ENCODE results near the gene KCNIP2.

KCNIP2 gene

GRCh38 chr10:101785801-101786200, 57.8 kb downstream of the KCNIP2 start:
- Mint-ChIP-seq H3K4me3 (no peak overlapping the region), H3K36me3 (ENCODE audit: low read depth) (peaks cover 68% of the 10 kb centered on the region), H3K9me3 (no peaks in the 10 kb centered on the region), H3K27ac (no peak overlapping the region), H3K4me1 (ENCODE audit: low read depth) (peaks cover 48% of the 10 kb centered on the region), H3K27me3 (no peaks in the 10 kb centered on the region)

GRCh38 chr10:101784558-101784957, 59.0 kb downstream of the KCNIP2 start:
- H3K9me3 Mint-ChIP-seq: no peaks in the 10 kb centered on the region
- H3K36me3 Mint-ChIP-seq (ENCODE audit: low read depth): peaks cover 64% of the 10 kb centered on the region
- peaks cover 56% of the 10 kb centered on the region for H3K4me1 Mint-ChIP-seq (ENCODE audit: low read depth)
- no peaks in the 10 kb centered on the region for H3K27me3 Mint-ChIP-seq
- H3K4me3 Mint-ChIP-seq: peak overlapping the region; percentile 100
- H3K27ac Mint-ChIP-seq: peak overlapping the region; percentile 99

DNA sequence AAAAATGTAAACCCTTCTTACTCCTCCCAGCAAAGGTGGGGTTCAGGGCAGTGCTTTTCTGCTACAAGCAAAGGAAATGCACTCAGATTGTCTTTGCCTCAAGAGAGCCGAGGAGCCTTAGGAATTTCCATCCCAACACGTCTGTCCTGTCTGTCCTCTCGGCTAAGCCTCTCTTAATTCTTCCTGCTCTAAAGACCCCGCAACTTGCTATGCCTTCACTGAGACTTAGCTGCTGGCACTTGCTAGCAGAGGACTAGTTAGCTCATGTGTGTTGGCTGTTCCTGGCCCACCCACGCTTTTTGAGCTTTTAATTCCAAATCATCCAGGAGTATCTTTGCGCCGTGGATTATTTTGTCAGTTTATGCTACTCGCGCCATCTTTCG, 59.9 kb downstream of the KCNIP2 start:
- H3K4me1 Mint-ChIP-seq (ENCODE audit: low read depth): peaks cover 62% of the 10 kb centered on the region
- peaks cover 5% of the 10 kb centered on the region for H3K27me3 Mint-ChIP-seq
- no peaks in the 10 kb centered on the region for H3K9me3 Mint-ChIP-seq
- H3K27ac Mint-ChIP-seq: peak overlapping the region; percentile 99
- peak overlapping the region; percentile 100 for H3K4me3 Mint-ChIP-seq
- H3K36me3 Mint-ChIP-seq (ENCODE audit: low read depth): peaks cover 63% of the 10 kb centered on the region

DNA sequence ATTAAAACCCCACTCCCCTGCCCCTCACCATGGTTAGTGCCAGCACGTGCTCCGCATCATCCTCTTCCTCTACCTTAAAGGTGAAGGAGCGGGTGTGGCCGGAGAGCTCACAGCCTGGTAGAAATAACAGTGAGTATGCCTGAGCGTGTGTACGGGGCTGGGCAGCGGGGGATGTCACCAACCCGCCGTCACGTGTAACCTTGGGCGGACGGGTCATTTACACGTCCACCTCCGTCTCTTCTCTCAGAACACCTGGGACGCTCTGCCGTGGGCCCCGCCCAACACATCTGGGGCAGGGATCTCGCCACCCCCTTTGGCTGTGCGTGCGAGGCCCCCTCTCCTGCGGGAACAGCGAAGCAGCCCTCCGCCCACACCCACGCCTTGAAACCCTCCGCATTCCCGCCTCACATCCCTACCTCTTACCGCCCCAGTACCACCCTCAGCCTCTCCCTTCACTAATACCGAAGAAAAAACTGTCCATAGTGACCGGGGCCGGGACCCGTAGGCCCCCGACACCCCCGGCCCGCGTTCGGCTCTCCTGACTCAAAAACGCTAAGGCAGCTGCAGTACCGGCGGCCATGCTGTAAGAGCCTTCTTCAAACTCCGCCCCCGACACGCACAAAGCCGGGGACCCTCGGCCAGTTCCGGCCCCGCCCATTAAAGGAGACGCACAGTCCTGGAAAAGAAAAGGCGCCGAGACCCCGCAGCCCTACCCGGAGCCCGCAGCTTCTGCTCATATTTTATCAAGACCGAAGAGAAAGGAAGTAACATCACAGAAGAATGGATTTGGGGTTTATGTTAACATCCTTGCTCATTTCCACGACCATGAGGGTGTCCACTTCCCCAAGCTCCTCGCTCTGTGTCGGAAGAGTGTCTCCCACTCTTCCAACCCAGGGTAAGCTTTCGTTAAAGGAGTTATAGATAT, 60.5 kb downstream of the KCNIP2 start, which contains the start of gene NPM3:
Gene NPM3 (minus strand): TSS at position 636 of the 925 bp plus-strand sequence. CDS start 56 bp downstream, at position 580.
- H3K4me1 Mint-ChIP-seq (ENCODE audit: low read depth): peaks cover 63% of the 10 kb centered on the region
- peak within 1 kb of the TSS; percentile 99 for H3K27ac Mint-ChIP-seq
- H3K4me3 Mint-ChIP-seq: peak within 1 kb of the TSS; percentile 100
- no peaks in the 10 kb centered on the region for H3K9me3 Mint-ChIP-seq
- peaks cover 7% of the 10 kb centered on the region for H3K27me3 Mint-ChIP-seq
- peaks cover 65% of the 10 kb centered on the region for H3K36me3 Mint-ChIP-seq (ENCODE audit: low read depth)

DNA sequence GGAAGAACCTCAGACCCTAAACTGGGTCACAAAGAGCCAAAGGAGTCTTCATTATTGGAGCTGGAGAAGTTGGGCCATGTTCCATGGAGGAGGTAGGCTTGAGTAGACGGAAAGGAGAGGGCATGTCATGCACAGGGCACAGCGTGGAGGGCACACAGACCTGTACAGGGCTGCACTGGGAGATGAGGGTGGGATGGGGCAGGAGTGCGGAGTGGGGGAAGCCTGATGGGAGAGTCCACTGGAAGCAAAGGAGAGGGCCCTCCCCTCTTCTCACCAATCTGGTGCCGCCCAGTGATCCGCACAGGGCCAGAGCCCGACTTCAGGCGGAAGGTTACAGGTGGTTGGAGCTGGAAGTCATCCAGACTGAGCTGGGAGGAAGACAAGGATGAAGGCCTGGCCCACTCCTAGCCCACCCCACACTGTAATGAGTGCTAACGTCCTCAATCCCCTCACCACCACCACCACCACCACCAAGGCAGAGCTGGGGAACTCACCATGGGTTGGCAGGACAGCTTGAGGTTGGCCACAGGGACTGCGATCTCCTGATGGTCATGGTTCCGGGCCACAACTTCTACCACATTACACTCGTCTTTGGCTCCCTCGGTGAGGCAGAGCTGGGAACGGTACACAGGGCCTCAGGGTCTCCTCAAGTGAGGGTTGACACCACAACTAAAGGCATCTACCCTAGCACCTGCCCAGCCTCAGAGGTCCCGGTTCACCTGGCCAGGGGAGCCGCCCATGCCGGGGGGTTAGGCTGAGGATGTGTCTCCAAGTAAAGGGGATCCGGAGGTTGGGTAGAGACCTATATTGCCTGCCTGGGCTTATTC, 61.4 kb downstream of the KCNIP2 start:
- Mint-ChIP-seq H3K4me3 (peak overlapping the region; percentile 100), H3K9me3 (no peaks in the 10 kb centered on the region), H3K36me3 (ENCODE audit: low read depth) (peaks cover 67% of the 10 kb centered on the region), H3K4me1 (ENCODE audit: low read depth) (peaks cover 63% of the 10 kb centered on the region), H3K27ac (peak overlapping the region; percentile 99), H3K27me3 (peaks cover 16% of the 10 kb centered on the region)

DNA sequence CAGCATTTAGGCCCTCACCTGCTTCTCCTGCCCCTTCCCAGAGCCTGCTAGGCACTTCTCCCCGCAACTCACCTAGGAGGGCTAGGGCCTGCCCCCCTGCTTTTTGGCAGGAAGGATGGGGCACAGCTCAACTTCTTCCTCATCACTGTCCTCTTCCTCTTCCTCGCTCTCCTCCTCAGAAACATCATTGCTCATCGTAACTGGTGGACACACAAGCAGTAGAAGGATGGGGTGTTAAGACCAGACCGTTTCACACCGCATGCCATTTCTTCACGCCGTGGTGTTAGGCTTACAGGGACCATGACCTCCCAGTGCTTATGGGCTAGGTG, 62.0 kb downstream of the KCNIP2 start:
- H3K4me3 Mint-ChIP-seq: peak overlapping the region; percentile 100
- no peaks in the 10 kb centered on the region for H3K9me3 Mint-ChIP-seq
- peaks cover 64% of the 10 kb centered on the region for H3K36me3 Mint-ChIP-seq (ENCODE audit: low read depth)
- H3K27ac Mint-ChIP-seq: peak overlapping the region; percentile 99
- H3K4me1 Mint-ChIP-seq (ENCODE audit: low read depth): peaks cover 63% of the 10 kb centered on the region
- peaks cover 20% of the 10 kb centered on the region for H3K27me3 Mint-ChIP-seq

- H3K27me3 Mint-ChIP-seq: peaks cover 21% of the 10 kb centered on the region
- peaks cover 60% of the 10 kb centered on the region for H3K4me1 Mint-ChIP-seq (ENCODE audit: low read depth)
- peaks cover 60% of the 10 kb centered on the region for H3K36me3 Mint-ChIP-seq (ENCODE audit: low read depth)
- H3K27ac Mint-ChIP-seq: peak overlapping the region; percentile 99
- H3K4me3 Mint-ChIP-seq: peak overlapping the region; percentile 100
- H3K9me3 Mint-ChIP-seq: no peaks in the 10 kb centered on the region
Measured at GRCh38 chr10:101780818-101781654, 62.6 kb downstream of the KCNIP2 start.

DNA sequence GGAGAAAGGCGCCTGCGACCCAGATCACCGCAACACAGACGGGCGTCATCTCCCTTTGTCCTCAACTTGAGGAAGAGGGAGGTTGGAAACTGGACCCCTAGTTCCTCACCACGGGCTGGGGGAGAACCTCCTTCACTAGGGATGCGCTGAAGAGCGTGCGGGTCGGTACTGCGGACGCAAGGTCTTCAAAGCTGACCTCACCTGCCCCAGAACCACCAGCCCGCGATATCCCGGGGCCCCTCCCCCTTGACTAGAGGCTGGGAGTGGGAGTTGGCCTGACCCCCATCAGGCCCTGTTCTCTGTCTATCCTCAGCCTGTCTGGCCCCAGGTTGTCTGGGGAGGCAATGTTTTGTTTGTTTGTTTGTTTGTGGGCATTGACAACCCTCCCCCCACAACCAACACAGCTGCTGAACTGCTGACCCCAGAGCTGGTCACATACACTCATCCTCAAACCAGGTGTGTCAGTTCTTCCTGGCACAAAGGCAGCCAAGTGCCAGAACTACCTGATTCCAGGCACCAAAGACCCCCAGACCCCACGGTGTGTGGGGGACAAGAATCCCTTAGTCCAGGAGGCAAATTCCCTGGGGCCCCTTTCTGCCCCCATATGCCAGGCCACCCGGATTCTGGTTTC, 63.3 kb downstream of the KCNIP2 start:
- peaks cover 59% of the 10 kb centered on the region for H3K4me1 Mint-ChIP-seq (ENCODE audit: low read depth)
- peaks cover 53% of the 10 kb centered on the region for H3K36me3 Mint-ChIP-seq (ENCODE audit: low read depth)
- H3K27me3 Mint-ChIP-seq: peaks cover 21% of the 10 kb centered on the region
- H3K9me3 Mint-ChIP-seq: no peaks in the 10 kb centered on the region
- H3K4me3 Mint-ChIP-seq: peak overlapping the region; percentile 79
- H3K27ac Mint-ChIP-seq: no peak overlapping the region

- Mint-ChIP-seq H3K9me3 (no peaks in the 10 kb centered on the region), H3K27ac (no peak overlapping the region), H3K36me3 (ENCODE audit: low read depth) (peaks cover 47% of the 10 kb centered on the region), H3K4me1 (ENCODE audit: low read depth) (peaks cover 54% of the 10 kb centered on the region), H3K27me3 (peaks cover 24% of the 10 kb centered on the region), H3K4me3 (peak overlapping the region; percentile 79)
Measured at GRCh38 chr10:101779544-101780186, 63.9 kb downstream of the KCNIP2 start.

DNA sequence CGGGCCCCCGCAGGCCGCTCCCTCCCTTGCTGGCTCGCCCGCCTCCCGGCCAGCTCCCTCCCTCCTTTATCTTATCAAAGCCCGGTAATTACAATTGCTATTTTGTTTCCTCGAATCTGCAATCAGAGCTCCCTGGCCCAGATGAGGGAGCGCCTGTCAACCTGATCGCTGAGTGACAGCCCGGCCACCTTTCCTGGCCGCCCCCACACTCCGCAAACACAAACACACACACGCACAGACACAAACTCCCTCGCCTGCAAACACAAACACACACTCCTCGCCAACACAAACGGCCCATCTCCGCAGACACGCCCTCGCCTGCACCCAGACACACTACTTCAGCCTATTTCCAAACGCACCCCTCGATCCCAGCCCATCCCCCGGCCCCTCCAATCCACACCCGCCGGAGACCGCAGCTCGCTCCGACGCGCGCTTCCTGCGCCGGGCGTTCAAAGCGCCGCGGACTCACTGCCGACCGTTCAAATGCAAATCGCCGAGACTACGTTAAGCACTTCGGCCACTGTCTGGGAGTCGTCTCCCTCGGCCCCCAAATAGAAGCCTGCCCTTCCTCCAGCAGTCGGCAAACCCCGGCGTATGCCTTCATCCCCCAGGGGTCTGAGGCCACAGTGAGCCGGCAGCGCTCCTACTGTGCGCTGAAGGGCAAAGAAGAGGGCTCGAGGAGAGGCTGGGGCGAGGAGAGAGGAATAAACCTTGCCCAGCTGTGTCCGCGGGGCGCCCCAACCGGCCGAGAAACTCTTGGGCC, 64.6 kb downstream of the KCNIP2 start:
- peaks cover 51% of the 10 kb centered on the region for H3K4me1 Mint-ChIP-seq (ENCODE audit: low read depth)
- H3K27me3 Mint-ChIP-seq: peaks cover 31% of the 10 kb centered on the region
- H3K36me3 Mint-ChIP-seq (ENCODE audit: low read depth): peaks cover 40% of the 10 kb centered on the region
- H3K4me3 Mint-ChIP-seq: peak overlapping the region; percentile 79
- no peak overlapping the region for H3K27ac Mint-ChIP-seq
- no peaks in the 10 kb centered on the region for H3K9me3 Mint-ChIP-seq

GRCh38 chr10:101778151-101778780, 65.3 kb downstream of the KCNIP2 start:
- no peaks in the 10 kb centered on the region for H3K9me3 Mint-ChIP-seq
- peaks cover 46% of the 10 kb centered on the region for H3K4me1 Mint-ChIP-seq (ENCODE audit: low read depth)
- peaks cover 38% of the 10 kb centered on the region for H3K27me3 Mint-ChIP-seq
- H3K36me3 Mint-ChIP-seq (ENCODE audit: low read depth): peaks cover 33% of the 10 kb centered on the region
- H3K4me3 Mint-ChIP-seq: peak overlapping the region; percentile 79
- H3K27ac Mint-ChIP-seq: no peak overlapping the region

GRCh38 chr10:101777619-101778145, 65.9 kb downstream of the KCNIP2 start:
- Mint-ChIP-seq H3K27ac (no peak overlapping the region), H3K36me3 (ENCODE audit: low read depth) (peaks cover 27% of the 10 kb centered on the region), H3K9me3 (no peaks in the 10 kb centered on the region), H3K27me3 (peaks cover 44% of the 10 kb centered on the region), H3K4me1 (ENCODE audit: low read depth) (peaks cover 40% of the 10 kb centered on the region), H3K4me3 (no peak overlapping the region)

All from stimulated activated naive CD8-positive, alpha-beta T cell treated with anti-CD3 and anti-CD28 coated beads, Interleukin-15, Interleukin-2, amounts not matched to agents 100 ng/mL and 50 ng/mL, for 24 hours (primary cell).